ELR (cell line): Measurements from ENCODE around the gene MST1.

Experiments used
- DNase-seq: peaks from one replicate; pipeline ENCODE4 v3.0.0-alpha.2; 2015; ENCODE audit warnings: low read depth

Gene MST1

DNA sequence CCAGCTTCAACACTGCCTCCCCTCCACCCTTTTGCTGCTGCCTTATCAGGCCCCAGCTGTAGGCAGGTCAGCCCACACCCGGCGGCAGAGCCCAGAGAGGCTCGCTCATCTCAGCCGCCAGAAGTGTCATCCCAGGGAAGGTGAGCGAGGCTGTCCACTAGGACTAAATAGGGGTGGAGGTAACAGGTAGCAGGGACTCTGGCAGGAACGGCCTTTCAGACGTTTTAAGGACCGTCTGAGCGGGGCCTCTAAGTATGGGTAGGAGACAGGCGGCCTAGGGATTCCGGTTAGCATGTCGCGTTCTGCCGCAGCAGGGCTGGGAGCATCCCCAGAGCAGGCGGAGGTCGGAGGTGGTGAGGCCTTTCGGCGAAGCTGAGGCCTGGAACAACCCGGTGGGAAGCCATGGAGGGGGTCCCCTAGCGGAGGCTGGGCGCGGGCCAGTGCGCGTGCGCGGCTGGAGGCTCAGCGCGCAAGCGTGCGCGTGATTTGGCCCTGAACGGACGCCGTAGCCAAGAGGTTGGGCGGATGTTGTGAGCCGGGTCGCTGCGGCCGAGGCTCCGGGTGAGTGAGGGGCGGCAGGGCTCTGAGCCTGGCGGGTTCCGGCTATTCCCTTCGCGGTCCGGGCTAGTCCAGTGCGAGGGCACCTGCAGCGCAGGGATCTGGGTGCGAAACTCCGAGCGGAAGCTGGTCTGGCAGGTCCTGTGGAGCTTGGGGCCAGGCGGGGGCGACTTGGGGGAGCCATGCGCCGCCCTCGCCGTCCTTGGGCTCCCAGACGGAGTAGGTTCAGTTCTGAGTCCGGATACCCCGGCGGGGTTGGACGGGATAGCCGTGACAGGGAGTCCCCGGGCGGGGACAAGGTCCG, at the start of gene MST1, which contains the start of gene RNF123:
Gene MST1 (minus strand): TSS at position 429 of the 862 bp plus-strand sequence. CDS start 783 bp downstream, outside the sequence.
Gene RNF123 (plus strand): TSS at position 512 of the 862 bp plus-strand sequence. CDS start 1,609 bp downstream, outside the sequence.
- DNase-seq = peak; percentile 89

DNA sequence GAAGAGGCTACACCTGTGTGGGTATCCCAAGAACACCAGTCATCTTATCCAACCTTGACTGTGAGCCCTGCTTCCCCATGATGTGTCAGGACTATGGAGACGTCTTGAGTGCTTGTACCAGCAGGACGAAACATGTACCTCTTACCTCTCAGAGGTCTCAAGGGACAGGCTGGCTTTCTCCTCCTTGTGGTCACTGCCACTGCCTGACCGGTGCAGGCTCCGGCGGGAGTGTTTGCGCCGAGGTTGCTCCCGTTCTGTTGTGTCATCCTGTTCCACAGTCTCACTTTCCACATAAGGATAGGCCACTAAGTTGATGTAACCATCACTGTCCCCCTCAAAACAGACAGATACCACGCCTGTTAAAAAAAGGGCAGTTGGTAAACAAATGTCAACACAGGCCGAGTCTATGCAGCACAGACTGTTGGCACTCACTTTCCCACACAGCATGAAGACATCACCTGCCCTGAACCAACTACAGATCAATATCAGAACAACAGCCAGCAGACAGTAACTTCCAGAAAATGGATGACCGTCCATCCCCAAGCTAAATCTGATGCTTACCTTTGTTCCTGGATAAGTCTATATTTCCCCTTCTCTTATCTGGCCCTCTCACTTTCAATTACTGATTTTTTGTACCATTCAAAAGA, 48.9 kb upstream of the MST1 start:
- no peak for DNase-seq

DNA sequence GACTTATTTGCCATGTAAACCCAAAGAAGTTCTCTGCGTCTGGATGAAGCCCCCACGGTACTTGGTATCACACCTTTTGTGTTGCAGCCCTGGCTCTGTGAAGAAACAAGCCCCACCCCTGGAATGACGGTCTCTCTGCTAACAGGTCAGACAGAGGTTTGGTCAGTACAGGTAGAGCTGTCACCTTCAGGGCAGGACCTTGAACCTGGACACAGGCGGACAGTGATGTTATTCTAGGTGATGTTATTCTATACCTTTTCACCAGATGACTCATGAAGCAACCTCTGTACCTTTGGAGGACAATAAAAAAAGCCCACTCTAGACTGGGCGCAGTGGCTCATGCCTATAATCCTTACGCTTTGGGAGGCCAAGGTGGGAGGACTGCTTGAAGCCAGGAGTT, 45.5 kb upstream of the MST1 start:
- DNase-seq = no peak

DNA sequence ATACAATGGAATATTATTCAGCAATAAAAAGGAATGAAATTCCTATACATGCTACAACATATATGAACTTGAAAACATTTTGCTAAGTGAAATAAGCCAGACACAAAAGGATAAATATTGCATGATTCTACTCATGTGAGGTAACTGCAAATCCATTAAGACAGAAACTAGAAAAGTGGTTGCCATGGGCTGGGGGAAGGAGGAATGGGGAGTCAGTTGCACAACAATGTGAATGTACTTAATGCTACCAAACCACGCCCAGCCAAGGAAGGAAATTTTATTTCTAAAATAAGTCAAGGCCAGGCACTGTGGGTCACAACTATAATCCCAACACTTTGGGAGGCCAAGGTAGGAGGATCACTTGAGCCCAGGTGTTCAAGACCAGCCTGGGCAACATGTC, 44.3 kb upstream of the MST1 start:
- no peak for DNase-seq

- no peak for DNase-seq
These were observed 43.3 kb upstream of the MST1 start for GRCh38 chr3:49732597-49732996.

- no peak for DNase-seq
These were observed 40.8 kb upstream of the MST1 start for GRCh38 chr3:49729966-49730609.

DNA sequence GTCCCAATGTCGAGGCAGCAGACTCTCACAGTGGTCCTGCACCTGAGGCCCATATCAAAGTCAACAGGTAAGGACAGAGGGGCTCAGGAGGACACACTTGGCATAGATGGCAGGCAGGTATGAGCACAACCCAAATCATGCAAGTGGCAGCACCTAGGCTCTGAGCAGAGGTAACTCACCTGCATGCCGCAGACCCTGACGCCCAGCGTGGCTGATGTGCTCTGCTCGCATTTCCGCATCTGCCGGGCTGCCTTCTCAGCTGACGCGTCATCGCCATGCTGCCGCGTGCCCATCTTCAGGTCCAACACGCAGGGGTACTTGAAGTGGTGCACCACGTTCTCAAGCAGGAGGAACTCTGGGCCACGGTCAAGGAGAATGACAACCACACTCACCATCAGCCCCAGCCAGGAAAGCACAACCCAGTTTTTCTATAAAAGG, 38.7 kb upstream of the MST1 start:
- no peak for DNase-seq

DNA sequence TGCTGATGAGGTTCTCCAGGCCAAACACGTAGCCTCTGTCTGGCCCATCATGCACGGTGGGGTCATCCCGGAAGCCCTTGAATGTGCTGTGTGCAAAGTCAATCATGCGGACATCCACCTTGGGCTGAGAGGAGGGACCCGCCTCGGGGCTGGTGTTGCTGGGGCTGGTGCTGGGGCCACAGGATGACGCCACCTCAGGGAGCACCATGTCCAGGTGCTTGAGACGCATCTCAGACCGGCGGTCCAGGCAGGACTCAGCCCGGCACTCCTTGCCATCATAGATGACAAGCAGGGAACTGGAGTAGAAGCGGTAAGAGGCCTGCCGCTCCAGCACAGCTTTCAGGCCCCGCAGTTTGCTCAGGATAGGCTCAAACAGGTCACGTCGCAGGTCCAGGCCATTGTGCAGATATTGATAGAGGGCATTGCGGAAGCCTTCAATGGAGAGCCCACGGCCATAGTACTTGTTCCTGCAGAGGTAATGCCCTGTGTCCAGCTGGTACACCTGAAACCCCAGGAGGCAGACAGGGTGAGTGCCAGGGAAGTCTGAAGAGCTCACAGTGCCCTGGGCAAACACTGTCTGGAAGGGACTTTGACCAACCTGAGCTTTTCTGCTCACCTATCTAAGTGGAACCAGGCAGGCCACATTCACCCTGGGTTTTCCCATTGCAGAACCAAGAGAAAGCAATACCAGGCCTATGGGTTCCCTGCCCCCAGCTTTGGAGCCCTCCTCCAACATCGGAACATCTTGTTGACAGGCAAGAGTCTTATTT, 38.1 kb upstream of the MST1 start:
- no peak for DNase-seq

DNA sequence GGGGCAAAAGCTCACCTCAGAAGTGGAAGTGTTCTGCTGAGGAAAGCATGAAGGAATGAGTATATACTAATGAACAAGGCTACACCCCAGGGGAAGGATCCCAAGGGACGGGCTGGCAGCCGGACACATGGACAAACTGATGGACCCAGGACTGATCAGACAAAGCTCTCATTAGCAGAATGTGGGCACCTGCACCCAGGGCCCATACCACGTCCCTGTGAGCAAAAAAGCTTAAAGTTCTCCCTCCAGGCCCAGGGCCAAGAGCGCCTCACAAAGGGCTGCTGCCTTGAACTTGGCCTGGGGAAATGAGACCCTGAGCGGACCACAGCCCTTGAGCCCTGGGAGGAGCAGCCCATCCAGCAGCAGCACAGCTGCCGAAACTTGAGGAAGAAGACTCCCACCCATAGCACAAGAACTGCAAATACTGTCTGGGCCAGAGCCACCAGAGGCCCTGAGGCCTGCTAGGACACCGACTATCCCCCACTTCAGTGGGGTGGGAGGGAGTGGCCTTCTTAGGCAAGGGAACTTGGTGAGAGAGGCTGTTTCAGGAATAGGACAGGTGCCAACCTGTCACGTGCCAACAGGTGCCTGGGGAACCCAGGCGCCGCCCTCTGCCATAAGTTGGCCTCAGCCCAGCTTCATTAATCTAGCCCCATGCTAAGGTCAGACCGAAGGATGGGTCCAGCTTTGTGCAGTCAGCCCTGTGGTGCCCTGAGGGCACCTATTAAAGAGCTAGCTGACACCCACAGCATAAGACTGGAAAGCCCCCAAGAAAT, 36.8 kb upstream of the MST1 start:
- no peak for DNase-seq

DNA sequence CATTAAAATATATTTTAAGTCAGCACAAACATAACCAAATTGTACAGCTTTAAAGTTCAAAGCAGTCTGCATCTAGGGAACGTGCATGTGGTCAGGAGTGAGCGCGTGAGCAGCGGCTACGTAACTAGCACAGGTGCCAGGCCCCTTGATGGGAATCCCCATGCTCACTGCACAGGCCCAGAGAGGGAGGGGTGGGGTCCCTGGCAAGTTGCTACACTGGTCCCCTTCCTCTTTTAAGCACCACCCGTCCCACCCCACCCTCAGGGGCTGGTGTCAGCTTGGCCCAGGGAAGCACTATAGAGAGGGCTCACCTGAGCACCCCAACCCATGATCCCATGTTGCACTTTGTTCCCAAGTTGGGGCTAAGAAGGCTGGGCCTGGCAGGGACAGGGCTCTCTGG, 35.3 kb upstream of the MST1 start:
- DNase-seq = no peak

- peak; percentile 97 for DNase-seq
These were observed 34.6 kb upstream of the MST1 start, which contains the start of gene GMPPB for GRCh38 chr3:49723628-49724551. TSS of gene GMPPB (minus strand) at chr3:49723951. CDS start at chr3:49723726, 225 bp downstream.

- DNase-seq = peak; percentile 60
These were observed 34.0 kb upstream of the MST1 start for GRCh38 chr3:49723296-49723627.

DNA sequence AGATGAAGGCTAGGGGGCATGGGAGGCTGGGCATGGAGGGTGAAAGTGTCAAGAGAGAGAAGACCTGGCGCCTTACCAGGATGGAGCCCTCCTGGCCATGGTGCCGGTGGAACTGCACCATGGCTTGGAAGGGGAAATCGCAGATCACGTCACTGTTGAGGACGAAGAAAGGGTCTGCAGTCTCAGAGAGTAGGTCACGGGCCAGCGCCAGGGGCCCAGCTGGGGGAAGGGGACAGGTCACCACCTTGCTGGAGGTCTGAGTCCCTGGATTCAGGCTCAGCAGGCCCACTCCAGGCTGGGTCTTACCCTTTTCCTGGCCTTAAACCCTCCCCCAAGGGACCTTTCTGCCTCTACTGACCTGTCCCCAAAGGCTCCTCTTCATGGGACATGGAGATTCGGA, 33.6 kb upstream of the MST1 start:
- no peak for DNase-seq

DNA sequence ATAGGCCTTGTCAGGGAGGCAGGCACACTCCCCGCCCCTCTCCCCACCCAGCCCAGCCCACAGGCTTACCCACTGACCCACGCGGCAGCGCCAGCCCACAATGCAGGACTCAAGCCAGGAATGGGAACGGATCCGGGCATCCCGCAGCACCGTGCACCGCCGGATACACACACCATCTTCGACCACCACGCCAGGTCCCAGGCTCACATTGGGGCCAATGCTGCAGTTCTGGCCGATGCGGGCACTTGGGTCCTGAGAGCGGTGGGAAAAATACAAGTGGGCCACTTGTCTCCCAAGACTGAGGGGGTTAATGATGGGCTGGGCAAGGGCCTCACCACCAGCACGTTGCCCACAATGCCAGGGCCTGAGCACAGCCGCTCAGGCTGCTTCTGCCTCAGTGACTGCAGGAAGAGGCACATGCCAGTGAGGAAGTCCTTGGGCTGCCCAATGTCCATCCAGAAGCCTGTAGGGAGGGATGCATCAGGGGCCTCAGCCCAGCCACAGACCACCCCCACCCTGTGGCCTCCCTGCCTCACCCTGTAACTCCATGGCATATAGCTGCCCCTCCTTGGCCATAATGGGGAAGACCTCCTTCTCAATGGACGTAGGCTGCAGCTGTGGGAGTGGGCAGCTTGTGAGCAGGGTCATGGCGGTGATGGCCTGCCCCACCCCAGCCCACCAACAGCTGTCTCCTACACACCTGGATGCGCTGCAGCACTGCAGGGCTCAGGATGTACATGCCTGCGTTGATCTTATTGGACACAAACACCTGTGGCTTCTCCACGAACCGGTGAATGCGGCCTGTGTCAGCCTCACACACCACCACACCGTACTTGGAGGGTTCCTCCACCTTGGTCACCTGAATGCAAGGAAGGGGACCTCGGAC, 32.9 kb upstream of the MST1 start:
- DNase-seq = no peak

DNA sequence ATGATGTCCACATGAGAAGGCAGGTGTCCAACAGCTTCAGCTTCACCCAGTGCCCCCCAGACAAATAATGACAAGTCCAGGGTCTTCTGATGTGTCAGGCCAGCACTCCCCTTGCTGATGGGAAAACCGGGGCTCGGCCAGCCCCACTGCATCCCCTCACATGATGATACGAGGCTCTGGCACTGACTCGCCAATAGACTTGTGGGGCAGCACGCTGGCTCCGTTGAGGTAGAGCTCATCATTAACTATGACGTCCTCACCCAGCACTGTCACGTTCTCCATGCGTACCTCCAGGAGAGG, 32.3 kb upstream of the MST1 start:
- no peak for DNase-seq

DNA sequence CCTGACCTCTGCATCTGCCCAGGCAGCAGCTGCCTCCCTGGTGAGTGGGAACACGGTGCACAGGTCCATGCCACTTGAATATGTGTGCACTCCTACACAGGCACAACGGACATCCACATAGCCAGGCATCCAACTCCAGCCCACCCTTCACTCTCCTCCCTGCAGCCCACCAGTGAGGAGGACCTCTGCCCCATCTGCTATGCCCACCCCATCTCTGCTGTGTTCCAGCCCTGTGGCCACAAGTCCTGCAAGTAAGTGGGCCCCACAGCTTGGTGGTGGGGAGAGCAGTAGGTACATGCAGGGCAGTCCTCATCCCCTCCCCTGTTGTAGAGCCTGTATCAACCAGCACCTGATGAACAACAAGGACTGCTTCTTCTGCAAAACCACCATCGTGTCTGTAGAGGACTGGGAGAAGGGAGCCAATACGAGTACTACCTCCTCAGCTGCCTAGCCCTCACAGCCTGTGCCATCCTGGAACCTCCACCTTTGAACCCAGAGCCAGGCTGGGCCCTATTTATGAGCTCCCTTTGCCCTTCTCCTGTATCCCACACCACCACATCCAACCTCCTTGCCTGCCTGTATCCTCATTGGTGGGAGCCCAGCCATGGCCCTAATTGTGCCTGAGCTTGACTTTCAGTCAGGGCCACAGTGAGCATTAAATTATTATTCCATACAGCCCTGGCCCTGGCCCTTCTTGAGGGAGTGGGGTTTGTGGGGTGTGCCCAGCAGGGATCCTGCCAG, 31.8 kb upstream of the MST1 start:
- no peak for DNase-seq

GRCh38 chr3:49719214-49719884, 30.1 kb upstream of the MST1 start, which contains the start of gene AMIGO3:
TSS of gene AMIGO3 (minus strand) at chr3:49719684. CDS start at chr3:49719465, 219 bp downstream.
- DNase-seq = peak; percentile 95

GRCh38 chr3:49718858-49719213, 29.6 kb upstream of the MST1 start:
- no peak for DNase-seq
